HG02840 (cell line): ENCODE results near the gene ZNF536.
"Not testable (repeated sequence)": the region's sequence is repeated elsewhere in the genome, so short reads cannot be mapped to it uniquely, and the experiment has no call there.

Experiments used
- ATAC-seq: cut with Tn5 transposase; IDR thresholded peaks from one replicate; pipeline ENCODE4 v1.9.1; 2021; ENCODE audit warnings: mild to moderate bottlenecking, moderate library complexity, moderate number of reproducible peaks; ENCODE audit not compliant: unreplicated experiment, low FRiP score

Gene ZNF536

DNA sequence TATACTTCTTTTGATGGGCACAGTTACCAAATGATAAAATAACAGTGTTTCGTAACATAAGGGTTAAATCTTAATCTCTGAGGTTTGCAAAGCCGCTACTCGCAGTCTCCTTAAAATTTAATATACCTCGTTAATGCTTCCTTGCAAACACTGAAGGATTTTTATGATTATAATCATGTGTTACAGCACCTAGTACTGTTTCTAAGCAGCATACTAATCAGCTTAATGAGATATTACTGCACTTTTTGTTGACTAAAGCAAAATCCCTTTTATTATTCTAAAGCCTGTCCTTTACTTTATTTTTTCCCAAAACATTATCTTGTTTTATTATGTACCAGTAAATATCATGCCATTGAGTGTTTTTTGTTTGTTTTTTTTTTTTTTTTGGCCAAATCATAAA lies 70.5 kb downstream of the ZNF536 start:
- no peak for ATAC-seq

DNA sequence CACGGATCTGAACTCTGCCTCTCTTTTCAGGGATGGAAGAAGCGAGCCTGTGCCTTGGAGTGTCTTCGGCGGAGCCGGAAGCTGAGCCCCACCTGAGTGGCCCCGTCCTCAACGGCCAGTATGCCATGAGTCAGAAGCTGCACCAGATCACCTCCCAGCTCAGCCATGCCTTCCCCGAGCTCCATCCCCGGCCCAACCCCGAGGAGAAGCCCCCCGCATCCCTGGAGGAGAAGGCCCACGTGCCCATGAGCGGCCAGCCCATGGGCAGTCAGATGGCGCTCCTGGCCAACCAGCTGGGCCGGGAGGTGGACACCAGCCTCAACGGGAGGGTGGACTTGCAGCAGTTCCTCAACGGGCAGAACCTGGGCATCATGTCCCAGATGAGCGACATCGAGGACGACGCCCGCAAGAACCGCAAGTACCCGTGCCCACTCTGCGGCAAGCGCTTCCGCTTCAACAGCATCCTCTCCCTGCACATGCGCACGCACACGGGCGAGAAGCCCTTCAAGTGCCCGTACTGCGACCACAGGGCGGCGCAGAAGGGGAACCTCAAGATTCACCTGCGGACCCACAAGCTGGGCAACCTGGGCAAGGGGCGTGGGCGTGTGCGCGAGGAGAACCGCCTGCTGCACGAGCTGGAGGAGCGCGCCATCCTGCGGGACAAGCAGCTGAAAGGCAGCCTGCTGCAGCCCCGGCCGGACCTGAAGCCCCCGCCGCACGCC lies 71.5 kb downstream of the ZNF536 start:
- ATAC-seq, result no peak

DNA sequence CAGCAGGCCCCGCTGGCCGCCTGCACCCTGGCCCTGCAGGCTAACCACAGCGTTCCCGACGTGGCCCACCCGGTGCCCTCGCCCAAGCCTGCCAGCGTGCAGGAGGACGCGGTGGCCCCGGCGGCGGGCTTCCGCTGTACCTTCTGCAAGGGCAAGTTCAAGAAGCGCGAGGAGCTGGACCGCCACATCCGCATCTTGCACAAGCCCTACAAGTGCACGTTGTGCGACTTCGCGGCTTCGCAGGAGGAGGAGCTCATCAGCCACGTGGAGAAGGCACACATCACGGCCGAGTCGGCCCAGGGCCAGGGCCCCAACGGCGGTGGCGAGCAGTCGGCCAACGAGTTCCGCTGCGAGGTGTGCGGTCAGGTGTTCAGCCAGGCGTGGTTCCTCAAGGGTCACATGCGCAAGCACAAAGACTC lies 72.1 kb downstream of the ZNF536 start:
- ATAC-seq, result no peak

DNA sequence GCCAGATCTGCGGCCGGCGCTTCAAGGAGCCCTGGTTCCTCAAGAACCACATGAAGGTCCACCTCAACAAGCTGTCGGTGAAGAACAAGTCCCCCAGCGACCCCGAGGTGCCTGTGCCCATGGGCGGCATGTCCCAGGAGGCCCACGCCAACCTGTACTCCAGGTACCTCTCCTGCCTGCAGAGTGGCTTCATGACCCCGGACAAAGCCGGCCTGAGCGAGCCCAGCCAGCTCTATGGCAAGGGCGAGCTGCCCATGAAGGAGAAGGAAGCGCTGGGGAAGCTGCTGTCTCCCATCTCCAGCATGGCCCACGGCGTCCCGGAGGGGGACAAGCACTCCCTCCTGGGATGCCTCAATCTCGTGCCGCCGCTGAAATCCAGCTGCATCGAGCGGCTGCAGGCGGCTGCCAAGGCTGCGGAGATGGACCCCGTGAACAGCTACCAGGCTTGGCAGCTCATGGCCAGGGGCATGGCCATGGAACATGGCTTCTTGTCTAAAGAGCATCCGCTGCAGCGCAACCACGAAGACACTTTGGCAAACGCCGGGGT lies 72.6 kb downstream of the ZNF536 start:
- ATAC-seq, result no peak

DNA sequence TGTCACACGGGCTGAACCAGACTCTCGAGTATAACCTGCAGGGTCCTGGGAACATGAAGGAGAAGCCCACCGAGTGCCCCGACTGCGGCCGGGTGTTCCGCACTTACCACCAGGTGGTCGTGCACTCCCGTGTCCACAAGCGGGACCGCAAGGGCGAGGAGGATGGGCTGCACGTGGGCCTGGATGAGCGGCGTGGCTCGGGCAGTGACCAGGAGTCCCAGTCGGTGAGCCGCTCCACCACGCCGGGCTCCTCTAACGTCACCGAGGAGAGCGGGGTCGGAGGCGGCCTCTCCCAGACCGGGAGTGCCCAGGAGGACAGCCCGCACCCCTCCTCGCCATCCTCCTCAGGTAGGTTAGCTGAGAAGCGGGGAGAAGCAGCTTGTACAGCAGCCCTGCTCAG lies 73.2 kb downstream of the ZNF536 start:
- no peak for ATAC-seq

DNA sequence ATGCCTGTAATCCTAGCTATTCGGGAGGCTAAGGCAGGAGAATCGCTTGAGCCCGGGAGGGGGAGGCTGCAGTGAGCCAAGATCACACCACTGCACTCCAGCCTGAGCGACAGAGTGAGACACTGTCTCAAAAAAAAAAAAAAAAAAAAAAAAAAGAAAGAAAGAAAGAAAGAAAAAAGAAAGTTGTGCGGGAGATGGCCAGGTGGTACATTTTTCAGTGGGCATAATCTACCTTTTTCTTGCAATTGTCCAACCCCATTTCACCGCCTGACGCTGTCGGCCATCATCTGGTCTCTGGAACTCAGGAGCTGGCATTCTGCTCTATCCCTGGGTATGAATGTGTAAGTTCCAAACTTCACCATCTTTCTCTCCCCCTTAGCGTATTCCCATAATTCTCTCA lies 73.9 kb downstream of the ZNF536 start:
- not testable (repeated sequence) for ATAC-seq

DNA sequence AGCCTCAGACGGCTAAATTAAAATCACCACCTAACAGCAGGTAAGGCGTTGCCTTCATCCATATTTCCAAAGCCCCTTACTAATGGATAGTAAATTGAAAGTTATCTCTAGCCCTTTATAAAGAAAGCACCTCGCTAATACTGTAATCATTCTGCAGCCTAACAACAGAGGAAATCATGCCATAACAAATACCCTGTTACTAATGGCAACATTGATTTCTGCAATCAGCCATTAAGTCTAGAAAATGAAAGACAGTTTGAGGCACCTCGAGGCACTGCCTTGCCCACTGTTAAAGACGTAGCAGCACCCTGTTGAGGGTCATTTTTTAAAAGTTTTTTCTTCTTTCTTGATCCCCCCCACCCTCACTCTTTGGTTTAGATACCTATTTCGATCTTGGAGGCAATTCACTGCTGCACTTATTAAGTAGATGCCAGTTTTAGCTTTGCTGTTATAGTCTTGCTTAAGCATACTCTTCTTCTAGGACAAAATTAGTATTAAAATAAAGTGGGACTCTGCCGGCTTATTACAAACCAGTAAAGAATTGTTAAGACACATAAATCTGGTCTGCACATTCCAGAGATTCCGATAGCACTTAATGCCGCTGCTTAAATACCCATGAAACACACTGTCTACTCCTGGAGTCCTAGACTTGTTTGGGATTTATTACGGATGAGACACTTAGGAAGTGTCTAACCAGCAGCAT lies 74.8 kb downstream of the ZNF536 start:
- ATAC-seq, result no peak

DNA sequence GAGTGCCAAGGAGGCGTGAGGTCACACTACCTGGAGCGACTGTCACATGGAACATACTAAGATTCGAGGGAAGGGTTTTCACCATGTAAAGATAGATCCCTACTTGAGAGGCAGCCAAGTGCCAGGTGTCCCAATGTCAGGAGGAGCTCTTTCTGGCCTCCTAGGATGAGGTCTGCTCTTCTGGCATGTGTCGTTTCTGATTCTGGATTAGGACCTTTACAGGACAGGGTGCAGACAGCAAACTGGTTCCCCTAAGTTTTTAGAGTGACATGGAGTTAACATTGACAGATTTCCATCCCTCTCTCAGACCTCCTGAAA lies 75.3 kb downstream of the ZNF536 start:
- ATAC-seq, result no peak

DNA sequence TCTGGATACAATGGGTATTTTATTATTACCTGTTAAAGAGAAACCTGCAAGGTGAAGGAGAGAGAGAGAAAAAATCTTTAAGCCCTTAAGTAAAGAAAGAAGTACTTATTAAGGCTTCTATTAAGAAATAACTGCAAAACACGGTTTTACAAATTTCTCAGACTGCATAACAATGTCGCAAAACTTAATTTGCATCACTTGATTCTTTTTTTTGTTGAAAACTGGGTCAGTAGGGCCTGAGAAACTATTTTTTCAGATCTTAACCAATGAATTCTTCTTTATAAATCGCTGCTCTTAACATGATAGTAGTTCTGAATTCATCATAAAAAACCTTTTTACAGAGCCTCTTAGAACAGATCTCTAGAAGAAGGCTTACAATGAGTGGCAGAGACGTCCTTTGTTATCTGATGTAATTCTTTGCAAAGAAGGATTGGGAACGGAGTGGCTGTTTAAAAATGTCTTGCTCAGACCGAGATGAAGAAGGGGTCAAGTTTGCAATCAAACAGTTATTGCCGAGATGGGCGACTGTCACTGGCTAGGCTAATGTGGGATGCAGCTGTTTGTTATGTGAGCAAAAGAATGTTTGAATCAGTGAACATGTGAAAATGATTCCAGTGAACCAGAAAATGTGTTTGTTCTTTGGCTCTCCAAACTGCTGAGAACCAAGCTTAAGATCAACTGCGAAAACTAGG lies 76.3 kb downstream of the ZNF536 start:
- no peak for ATAC-seq

DNA sequence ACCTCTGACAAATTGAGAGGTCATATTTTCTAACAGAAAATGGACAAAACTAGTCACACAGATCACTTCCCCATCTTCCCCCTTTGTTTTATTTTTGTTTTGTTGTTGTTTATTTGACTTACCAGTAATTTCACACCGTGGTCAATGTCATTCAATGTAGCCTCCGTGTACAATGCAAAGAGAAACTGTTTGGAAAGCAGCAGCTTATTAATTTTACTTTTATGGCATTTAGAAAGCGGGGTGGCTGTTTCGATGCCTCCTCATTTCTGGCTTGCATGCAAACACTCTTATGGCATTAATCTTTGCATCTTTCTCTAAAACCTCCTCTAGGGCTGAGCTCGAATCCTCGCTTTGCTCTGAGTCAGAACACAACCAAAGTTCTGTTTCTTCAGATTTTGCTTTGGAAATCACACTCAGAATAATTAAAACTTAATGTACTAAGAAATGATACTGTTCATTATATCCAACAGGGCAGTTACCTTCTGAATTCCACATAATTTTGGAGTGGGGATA lies 77.0 kb downstream of the ZNF536 start:
- ATAC-seq, result no peak

DNA sequence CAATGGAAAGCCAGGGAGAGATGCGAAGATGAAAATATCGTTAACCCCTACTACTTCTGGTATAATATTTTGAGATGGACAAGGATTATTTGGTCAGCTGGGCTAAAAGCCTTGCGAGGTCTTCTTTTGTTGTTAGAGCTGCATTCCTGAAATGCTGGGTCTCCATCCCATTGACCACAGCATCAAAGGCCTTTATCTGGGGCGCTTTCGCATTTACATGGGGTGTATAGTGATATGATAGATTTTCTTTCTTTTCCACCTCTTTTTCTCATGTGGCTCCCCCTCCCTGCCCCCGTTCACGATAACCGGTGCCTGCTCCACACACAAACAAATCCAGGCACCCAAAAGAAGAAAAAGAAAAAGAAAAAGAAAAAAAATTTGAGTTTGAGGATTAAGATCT lies 77.5 kb downstream of the ZNF536 start:
- ATAC-seq, result no peak

DNA sequence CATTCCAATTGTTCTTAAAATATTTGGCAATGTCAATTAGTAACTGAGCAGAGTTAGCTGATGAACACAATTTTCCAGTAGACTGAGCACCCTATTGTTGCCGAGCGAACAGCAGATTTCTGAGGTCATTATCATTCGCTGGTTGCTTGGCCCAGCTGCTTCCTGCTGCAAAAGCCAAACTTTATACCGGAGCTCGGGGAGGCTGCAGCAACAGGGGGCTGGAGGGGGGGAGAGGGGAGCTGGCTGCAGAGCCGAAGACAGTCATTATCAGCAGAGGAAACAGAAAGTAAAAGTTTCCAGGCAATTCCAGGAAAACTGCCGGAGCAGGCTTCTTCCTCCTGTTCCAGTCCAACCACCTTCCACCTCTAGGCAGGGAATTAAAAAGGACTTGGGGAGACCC lies 77.9 kb downstream of the ZNF536 start:
- no peak for ATAC-seq

DNA sequence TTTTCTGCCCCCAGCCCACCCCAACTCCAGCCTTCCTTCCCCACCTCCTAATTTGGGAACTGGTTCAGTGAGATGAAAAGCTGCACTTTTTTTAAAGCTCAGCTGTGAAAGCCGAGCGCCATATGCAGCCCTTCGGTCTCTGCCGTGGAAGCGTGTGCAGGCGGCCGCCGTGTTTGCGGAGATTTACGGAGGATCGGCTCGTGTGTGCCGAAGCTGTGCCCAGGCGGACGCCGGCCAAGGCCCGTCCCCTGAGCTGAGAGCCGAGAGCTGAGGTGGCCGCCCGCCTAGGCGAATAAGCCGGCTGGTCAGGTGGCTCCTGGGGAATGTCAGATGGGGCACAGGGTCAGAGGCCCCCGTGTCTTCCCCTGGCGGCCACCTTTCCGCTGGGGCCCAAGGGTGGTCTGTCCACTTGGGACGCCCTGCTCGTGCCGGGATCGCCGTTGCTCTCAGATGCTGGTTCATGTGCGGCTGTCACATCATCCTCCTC lies 78.7 kb downstream of the ZNF536 start:
- ATAC-seq, result no peak

DNA sequence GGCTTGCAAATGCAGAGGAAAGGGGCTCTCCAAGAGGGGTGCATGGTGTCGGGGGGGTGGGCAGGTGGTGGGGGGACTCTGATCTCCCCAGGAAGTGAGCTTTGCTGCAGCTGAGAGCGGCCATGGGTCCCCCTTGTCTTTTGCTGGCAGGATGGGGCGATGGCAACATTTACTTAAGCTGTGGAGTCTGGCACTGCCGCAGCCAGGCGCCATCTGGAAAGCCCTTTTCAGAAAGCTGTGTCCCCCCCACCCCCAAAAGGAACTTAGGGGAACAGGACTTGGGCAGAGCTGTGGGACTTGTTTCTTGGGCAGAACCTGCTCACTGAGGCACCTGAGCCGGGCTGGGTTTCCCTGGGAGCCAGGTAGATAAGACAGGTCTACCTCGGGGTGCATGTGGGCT lies 80.7 kb downstream of the ZNF536 start:
- no peak for ATAC-seq

DNA sequence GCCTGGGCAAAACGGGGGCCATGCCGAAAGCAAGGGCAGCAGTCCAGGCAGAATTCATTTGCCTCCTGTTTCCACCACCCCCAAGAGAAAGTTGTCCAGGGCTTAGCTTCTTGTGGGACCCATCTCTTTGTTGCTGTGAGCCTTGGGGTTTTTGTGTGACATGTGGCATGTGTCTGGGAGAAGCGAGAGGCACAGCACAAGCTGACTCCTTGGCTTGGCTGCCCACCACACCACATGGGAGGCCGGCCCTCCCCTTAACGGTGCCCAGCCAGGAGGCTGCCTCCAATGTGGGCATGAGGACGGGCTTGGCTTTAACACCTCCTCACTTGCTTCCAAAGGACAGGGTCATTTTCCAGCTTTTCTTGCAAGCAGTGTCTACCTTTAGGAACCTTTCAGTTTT lies 81.6 kb downstream of the ZNF536 start:
- no peak for ATAC-seq

DNA sequence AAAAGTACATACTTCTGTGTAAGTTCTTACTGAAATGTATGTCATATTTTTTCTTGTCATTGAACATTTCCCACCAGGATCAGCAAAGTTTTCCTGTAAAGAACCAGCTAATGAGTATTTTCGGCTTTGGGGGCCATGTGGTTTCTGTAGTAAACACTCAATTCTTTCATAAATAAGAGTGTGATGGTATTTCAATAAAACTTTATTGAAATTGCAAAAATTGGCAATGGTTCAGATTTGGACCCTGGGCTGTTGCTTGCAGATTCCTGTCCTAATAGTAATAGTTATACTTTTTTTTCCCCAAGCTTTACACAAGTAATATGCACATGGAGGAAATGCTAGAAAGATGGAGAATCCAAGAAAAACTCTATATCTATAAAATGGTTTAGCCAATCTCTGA lies 83.7 kb downstream of the ZNF536 start:
- ATAC-seq, result no peak

DNA sequence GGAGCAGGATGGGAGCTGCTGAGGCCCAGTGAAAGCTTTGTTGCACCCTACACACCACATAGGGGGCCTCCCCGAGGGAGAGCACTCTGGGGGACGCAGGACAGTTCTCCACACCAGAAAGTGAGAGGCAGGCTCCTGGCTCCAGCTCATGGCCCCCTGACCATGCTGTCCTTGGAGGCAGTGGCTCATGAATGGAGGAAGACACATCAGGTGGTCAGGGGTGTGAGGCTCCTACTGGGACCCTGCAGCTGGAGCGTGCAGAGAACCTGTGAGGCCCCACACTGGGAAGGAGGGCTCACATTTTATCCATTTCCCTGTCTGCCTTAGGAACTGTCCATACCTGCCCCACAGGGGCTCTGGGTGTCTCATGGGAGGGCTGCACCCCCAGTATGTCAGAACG lies 85.3 kb downstream of the ZNF536 start:
- no peak for ATAC-seq

DNA sequence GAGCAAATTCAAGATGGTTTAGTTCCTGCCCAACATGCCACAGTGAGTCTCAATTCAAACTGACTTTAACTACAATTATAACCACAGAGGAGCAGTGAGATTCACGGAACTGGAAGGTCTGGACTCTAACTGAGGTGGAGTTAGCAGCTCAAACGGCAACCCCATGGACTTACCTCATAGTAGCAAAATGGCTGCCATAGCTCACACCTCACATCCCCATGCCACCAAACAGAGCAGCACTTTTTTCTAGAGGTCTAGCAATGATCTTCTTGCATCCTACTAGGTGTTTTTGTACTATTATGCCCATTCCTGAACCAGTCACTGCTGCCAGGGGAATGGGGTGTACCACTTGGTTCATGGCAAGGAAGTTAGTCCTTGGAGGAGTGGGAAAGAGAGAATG lies 87.7 kb downstream of the ZNF536 start:
- no peak for ATAC-seq

DNA sequence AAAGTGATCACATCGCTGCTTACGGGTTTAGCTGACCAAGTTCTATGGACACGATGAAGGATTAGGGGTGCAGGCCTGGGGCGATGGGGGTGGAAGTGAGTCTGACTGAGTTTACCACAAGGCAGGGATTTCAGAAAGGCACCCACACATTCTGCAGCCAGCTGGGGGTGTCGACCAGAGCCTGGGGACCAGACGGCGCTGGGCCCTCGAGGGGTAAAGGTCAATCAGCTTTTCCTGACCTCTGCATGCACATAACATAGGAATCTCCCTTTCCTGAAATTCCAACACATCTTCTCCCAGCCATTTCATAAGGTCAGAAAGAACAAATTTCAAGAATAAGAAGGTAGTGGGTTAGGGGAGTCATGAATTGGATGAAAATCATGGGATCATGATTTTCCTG lies 92.0 kb downstream of the ZNF536 start:
- no peak for ATAC-seq

DNA sequence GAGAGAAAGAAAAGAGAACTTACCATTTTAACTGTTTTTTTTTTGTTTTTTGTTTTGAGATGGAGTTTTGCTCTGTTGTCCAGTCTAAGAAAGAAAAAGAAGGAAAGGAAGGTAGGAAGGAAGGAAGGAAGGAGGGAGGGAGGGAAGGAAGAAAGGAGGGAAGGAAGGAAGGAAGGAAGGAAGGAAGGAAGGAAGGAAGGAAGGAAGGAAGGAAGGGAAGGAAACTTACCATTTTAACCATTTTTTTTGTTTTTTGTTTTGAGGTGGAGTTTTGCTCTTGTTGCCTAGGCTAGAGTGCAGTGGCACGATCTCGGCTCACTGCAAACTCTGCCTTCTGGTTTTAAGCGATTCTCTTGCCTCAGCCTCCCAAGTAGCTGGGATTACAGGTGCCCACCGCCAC lies 94.4 kb downstream of the ZNF536 start:
- not testable (repeated sequence) for ATAC-seq

DNA sequence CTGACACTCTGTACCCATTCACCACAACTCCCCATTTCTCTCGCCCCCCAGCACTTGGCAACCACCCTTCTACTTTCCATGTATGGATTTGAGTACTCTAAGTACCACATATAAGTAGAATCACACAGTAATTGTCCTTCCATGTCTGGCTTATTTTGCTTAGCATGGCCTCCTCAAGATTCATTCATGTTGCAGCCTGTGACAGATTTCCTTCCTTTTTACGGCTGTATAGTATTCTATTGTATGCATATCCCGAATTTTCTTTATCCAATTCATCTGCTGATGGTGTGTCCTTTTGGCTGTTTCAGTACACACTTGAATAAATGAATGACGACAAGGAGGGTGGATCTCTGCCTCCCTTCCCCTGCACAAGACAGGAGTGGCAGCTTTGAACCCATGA lies 95.1 kb downstream of the ZNF536 start:
- ATAC-seq, result no peak
